ENCODE data around the gene PTPN14. TPM values are rescaled to one million over a fixed set of nuclear protein-coding genes. Genes with fewer than 3 reads are reported as not detected.
A peak's percentile ranks its signal among the peaks of the same experiment; 100 is the strongest.

The PTPN14 gene
- total and polyA plus RNA-seq, 2 donors from 2014 or later, result 5.1 to 87.2 TPM

GRCh38 chr1:214476986-214477870, 74.2 kb downstream of the PTPN14 start:
- FAIRE-seq (no peak), DNase-seq (no peak)
- H3K36me3 ChIP-seq (ENCODE audit: control insufficient read depth in 2 of 3, insufficient read depth in 3 of 3, low read length in 3 of 3), result no peaks in the 10 kb centered on the region
- peak overlapping the region in 1 of 3 donors; percentile 36 for H3K4me3 ChIP-seq (ENCODE audit: low read length in 3 of 3)
- H3K27ac ChIP-seq (ENCODE audit: low read depth in 2 of 2, low read length in 2 of 2), result peak overlapping the region in 1 of 2 donors; percentile 81
- no peaks in the 10 kb centered on the region for H3K9me3 ChIP-seq (ENCODE audit: control insufficient read depth in 2 of 3, insufficient read depth in 1 of 3, low read length in 3 of 3)
- no peaks in the 10 kb centered on the region for H3K27me3 ChIP-seq (ENCODE audit: control insufficient read depth, insufficient read depth, low read length)
- TF ChIP-seq CTCF (IDR thresholded peaks at IDR 0.05; ENCODE audit: borderline replicate concordance, extremely low read depth, insufficient read depth), result no peak
- peaks cover 4 to 34% (median 13%) of the 10 kb centered on the region in 3 donors for H3K4me1 ChIP-seq (ENCODE audit: control insufficient read depth in 2 of 3, insufficient read depth in 2 of 3, low read depth in 1 of 3, low read length in 3 of 3)
- intact Hi-C loops (cut with DNase I), result no loop called here
- H3K9ac ChIP-seq (ENCODE audit: low read length in 3 of 3), result peak overlapping the region in 1 of 3 donors; percentile 37

- peak overlapping the region in 1 of 2 donors; percentile 81 for H3K27ac ChIP-seq (ENCODE audit: low read depth in 2 of 2, low read length in 2 of 2)
- FAIRE-seq (no peak), DNase-seq (no peak)
- H3K36me3 ChIP-seq (ENCODE audit: control insufficient read depth in 2 of 3, insufficient read depth in 3 of 3, low read length in 3 of 3), result no peaks in the 10 kb centered on the region
- peaks cover 4 to 36% (median 13%) of the 10 kb centered on the region in 3 donors for H3K4me1 ChIP-seq (ENCODE audit: control insufficient read depth in 2 of 3, insufficient read depth in 2 of 3, low read depth in 1 of 3, low read length in 3 of 3)
- peak overlapping the region in 1 of 3 donors; percentile 36 for H3K4me3 ChIP-seq (ENCODE audit: low read length in 3 of 3)
- peak overlapping the region in 1 of 3 donors; percentile 36 for H3K9ac ChIP-seq (ENCODE audit: low read length in 3 of 3)
- no peak for TF ChIP-seq CTCF (IDR thresholded peaks at IDR 0.05; ENCODE audit: borderline replicate concordance, extremely low read depth, insufficient read depth)
- no peaks in the 10 kb centered on the region for H3K9me3 ChIP-seq (ENCODE audit: control insufficient read depth in 2 of 3, insufficient read depth in 1 of 3, low read length in 3 of 3)
- H3K27me3 ChIP-seq (ENCODE audit: control insufficient read depth, insufficient read depth, low read length), result no peaks in the 10 kb centered on the region
- intact Hi-C loops (cut with DNase I), result no loop called here
Observed at GRCh38 chr1:214476229-214476985, 75.0 kb downstream of the PTPN14 start.

DNA sequence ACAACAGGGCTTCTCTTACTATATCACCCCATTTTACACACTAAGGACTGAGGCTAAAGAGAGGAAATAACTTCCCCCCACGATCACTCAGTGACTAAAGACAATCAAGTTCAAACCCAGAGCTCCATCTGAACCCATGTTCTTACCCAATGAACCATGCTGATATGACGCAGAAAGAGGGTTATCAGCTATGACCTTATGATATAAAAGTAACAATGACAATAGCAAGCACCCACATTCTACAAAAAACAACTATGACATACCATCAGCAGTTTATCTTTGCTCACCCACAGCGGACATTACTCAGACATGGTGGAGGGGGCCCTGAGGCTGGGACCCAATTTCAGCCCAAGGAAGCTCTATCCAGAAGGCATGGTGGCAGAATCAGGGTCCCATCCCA, 75.7 kb downstream of the PTPN14 start:
- TF ChIP-seq CTCF (IDR thresholded peaks at IDR 0.05; ENCODE audit: borderline replicate concordance, extremely low read depth, insufficient read depth), result no peak
- H3K9ac ChIP-seq (ENCODE audit: low read length in 3 of 3), result no peak overlapping the region
- no peak overlapping the region for H3K4me3 ChIP-seq (ENCODE audit: low read length in 3 of 3)
- no peaks in the 10 kb centered on the region for H3K9me3 ChIP-seq (ENCODE audit: control insufficient read depth in 2 of 3, insufficient read depth in 1 of 3, low read length in 3 of 3)
- peaks cover 4 to 40% (median 13%) of the 10 kb centered on the region in 3 donors for H3K4me1 ChIP-seq (ENCODE audit: control insufficient read depth in 2 of 3, insufficient read depth in 2 of 3, low read depth in 1 of 3, low read length in 3 of 3)
- no peaks in the 10 kb centered on the region for H3K27me3 ChIP-seq (ENCODE audit: control insufficient read depth, insufficient read depth, low read length)
- no peak for FAIRE-seq
- DNase-seq, result no peak
- intact Hi-C loops (cut with DNase I), result no loop called here
- H3K36me3 ChIP-seq (ENCODE audit: control insufficient read depth in 2 of 3, insufficient read depth in 3 of 3, low read length in 3 of 3), result no peaks in the 10 kb centered on the region
- peak overlapping the region in 1 of 2 donors; percentile 81 for H3K27ac ChIP-seq (ENCODE audit: low read depth in 2 of 2, low read length in 2 of 2)

Data from kidney (tissue), 14 donors.